Psoas muscle (tissue), 8 donors: Measurements from ENCODE around the gene ERN1. TPM values are rescaled to one million over a fixed set of nuclear protein-coding genes. Genes with fewer than 3 reads are reported as not detected.

Experiments used
- ATAC-seq, 4 donors: fragments of 200-7000 bp; cut with Tn5 transposase; one replicate each; pipeline ENCODE4 v1.9.1; 2020; ENCODE audit warnings: moderate library complexity in 3 of 4, mild to moderate bottlenecking in 2 of 4
- DNase-seq, 2 donors: peaks; one replicate each; pipeline ENCODE4 v3.0.0-alpha.2; 2020
- H3K27ac ChIP-seq: fragments of 200-600 bp; one replicate; pipeline ENCODE4 v1.8.0; 2022
- H3K27me3 ChIP-seq, 3 donors: fragments of 200-600 bp in 1 of 3; one replicate each; pipeline versions ENCODE4 v1.6.1 to v1.8.0; 2013 to 2022; ENCODE audit warnings: low read length in 2 of 3, mild to moderate bottlenecking in 2 of 3, moderate library complexity in 1 of 3; ENCODE audit not compliant: insufficient read depth in 3 of 3
- H3K36me3 ChIP-seq, 2 donors: fragments of 200-600 bp in 1 of 2; one replicate each; pipeline versions ENCODE4 v1.6.1 to v1.8.0; 2013 to 2022; ENCODE audit warnings: low read depth in 1 of 2, mild to moderate bottlenecking in 1 of 2, moderate library complexity in 1 of 2; ENCODE audit not compliant: insufficient read depth in 1 of 2
- H3K4me1 ChIP-seq: fragments of 200-600 bp; one replicate; pipeline ENCODE4 v1.8.0; 2022
- H3K4me3 ChIP-seq: fragments of 200-600 bp; one replicate; pipeline ENCODE4 v1.8.0; 2022; ENCODE audit warnings: mild to moderate bottlenecking
- H3K9me3 ChIP-seq: fragments of 200-600 bp; one replicate; pipeline ENCODE4 v1.8.0; 2022
- WGBS, 3 donors: extraction: QIAGEN DNeasy Blood & Tissue Kit; methylation state at CpG; one replicate each; pipeline versions ENCODE4 v1.1.6 to v1.1.7; 2013; 5-methylcytosine and 5-hydroxymethylcytosine counted together
- intact Hi-C, 2 donors: fragments of 100-400 bp; cut with DNase I; formaldehyde crosslinking; loops; one replicate each; pipeline versions ENCODE4 v1.11.0 to v1.14.2; 2022
- polyA plus RNA-seq, 3 donors: library from polyadenylated mRNA; stranded (reverse); fragments of 200-250 nt; gene quantifications; one replicate each; pipeline ENCODE4 v1.2.3, GENCODE V29; 2013
- total RNA-seq, 4 donors: library from RNA; stranded (reverse); fragmentation: NEBNext Ultra II Directional in 2 of 4; extraction: Animal tissue kit (Norgen Biotek cat#: 25700) in 2 of 4; gene quantifications; one replicate each; pipeline versions ENCODE4 v1.2.1 to v1.2.4, GENCODE V29; 2021 to 2023
- TF ChIP-seq, protein P1 (sequence below): fragments of 200-600 bp; IDR thresholded peaks from one replicate; pipeline ENCODE4 v1.8.0; 2022; ENCODE audit warnings: antibody characterized with exemption
- donor health status: healthy with polysubstance abuse.
- donor health status: DM: no; HTN: no; CAD: no; lungs with moderate emphysema.
- donor health status: Bipolar disorder and iron deficiency.
- donor health status: healthy.
- donor health status: DM: yes; HTN: yes; CAD: no.
- donor health status: DM: no; HTN: no; CAD: no.
- donor health status: DM: no; HTN: no; CAD: no.
- donor health status: DM: yes; HTN: yes; CAD: no.

Gene ERN1
- total and polyA plus RNA-seq, 7 donors: 2.8 to 16.6 (median 10.6) TPM

DNA sequence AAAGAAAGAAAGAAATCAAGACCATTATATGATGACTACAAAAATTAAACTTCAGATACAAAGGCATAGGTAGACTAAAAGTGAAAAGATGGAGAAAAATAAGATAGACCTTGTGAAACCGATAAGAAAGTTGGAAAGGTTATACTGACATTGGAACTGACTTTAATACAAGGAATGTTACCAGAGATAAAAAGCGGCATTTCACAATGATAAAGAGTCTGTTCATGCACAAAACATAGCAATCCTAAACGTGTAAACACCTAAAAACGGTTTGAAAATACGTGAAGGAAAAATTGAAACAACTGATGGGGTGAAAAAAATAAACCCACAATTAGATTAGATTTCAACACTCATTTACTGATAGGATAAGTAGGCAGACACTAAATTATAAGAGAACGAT is 9.6 kb upstream of the ERN1 start:
- no peak overlapping the region for H3K4me3 ChIP-seq
- no peaks in the 10 kb centered on the region for H3K9me3 ChIP-seq
- H3K4me1 ChIP-seq: no peaks in the 10 kb centered on the region
- ATAC-seq (no peak), DNase-seq (no peak)
- H3K27ac ChIP-seq: no peak overlapping the region
- H3K27me3 ChIP-seq: no peaks in the 10 kb centered on the region
- 82 to 89% (median 87%) methylated on average over 6 of the region's 6 CpGs for WGBS, 3 donors
- H3K36me3 ChIP-seq: no peaks in the 10 kb centered on the region
- TF ChIP-seq, protein P1, sequence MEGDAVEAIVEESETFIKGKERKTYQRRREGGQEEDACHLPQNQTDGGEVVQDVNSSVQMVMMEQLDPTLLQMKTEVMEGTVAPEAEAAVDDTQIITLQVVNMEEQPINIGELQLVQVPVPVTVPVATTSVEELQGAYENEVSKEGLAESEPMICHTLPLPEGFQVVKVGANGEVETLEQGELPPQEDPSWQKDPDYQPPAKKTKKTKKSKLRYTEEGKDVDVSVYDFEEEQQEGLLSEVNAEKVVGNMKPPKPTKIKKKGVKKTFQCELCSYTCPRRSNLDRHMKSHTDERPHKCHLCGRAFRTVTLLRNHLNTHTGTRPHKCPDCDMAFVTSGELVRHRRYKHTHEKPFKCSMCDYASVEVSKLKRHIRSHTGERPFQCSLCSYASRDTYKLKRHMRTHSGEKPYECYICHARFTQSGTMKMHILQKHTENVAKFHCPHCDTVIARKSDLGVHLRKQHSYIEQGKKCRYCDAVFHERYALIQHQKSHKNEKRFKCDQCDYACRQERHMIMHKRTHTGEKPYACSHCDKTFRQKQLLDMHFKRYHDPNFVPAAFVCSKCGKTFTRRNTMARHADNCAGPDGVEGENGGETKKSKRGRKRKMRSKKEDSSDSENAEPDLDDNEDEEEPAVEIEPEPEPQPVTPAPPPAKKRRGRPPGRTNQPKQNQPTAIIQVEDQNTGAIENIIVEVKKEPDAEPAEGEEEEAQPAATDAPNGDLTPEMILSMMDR: no peak
- intact Hi-C loops: loop anchor here (5.0 to 10.0 kb wide), 3 partner anchors 75 to 237 kb away; partner anchors contain the start of genes CSHL1 (in 1 of the 2) and GH1 (in 1 of the 2)

DNA sequence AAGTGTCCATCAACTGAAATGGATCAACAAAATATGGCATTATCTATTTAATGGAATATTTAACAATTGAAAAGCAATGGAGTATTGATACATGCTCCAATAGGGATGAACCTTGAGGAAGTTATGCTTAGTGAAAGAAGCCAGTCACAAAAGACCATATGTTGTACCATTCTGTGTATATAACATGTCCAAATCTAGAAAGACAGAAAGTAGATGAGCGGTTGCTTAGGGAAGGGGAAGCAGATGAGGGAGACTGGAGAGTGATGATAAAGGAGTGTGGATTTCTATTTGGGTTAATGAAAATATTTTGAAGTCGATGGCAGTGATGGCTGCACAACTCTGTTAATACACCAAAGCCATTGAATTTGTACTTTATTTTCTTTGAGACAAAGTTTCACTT is 8.5 kb upstream of the ERN1 start:
- Histone ChIP-seq H3K36me3 (no peaks in the 10 kb centered on the region), H3K27ac (no peak overlapping the region), H3K4me1 (no peaks in the 10 kb centered on the region), H3K27me3 (no peaks in the 10 kb centered on the region), H3K4me3 (no peak overlapping the region), H3K9me3 (no peaks in the 10 kb centered on the region)
- WGBS, 3 donors: 81 to 91% (median 88%) methylated on average over 2 of the region's 2 CpGs
- intact Hi-C loops: loop anchor here (5.0 to 10.0 kb wide), 3 partner anchors 74 to 236 kb away; partner anchors contain the start of genes CSHL1 (in 1 of the 2) and GH1 (in 1 of the 2)
- ATAC-seq: no peak
- DNase-seq: no peak
- TF ChIP-seq, protein P1: no peak

- no peak overlapping the region for H3K27ac ChIP-seq
- no peak overlapping the region for H3K4me3 ChIP-seq
- TF ChIP-seq, protein P1: no peak
- no peak for ATAC-seq
- H3K9me3 ChIP-seq: no peaks in the 10 kb centered on the region
- DNase-seq: no peak
- H3K27me3 ChIP-seq: no peaks in the 10 kb centered on the region
- H3K36me3 ChIP-seq: no peaks in the 10 kb centered on the region
- no peaks in the 10 kb centered on the region for H3K4me1 ChIP-seq
- intact Hi-C loops: loop anchor here (5.0 to 10.0 kb wide), 5 partner anchors 70 to 233 kb away; partner anchors contain the start of genes CSHL1 (in 2 of the 2) and GH1 (in 1 of the 2)
- WGBS, 3 donors: 39 to 53% (median 46%) methylated on average over 6 of the region's 6 CpGs
Measured at GRCh38 chr17:64135000-64135399, 5.1 kb upstream of the ERN1 start.

- Histone ChIP-seq H3K9me3 (no peaks in the 10 kb centered on the region), H3K4me3 (no peak overlapping the region), H3K36me3 (no peaks in the 10 kb centered on the region), H3K4me1 (no peaks in the 10 kb centered on the region), H3K27ac (no peak overlapping the region), H3K27me3 (no peaks in the 10 kb centered on the region)
- ATAC-seq (no peak), DNase-seq (no peak)
- WGBS, 3 donors: 90 to 98% (median 93%) methylated on average over 6 of the region's 6 CpGs
- intact Hi-C loops: loop anchor here (5.0 to 10.0 kb wide), 4 partner anchors 70 to 222 kb away; partner anchors contain the start of genes CSHL1 (in 2 of the 2) and GH1 (in 1 of the 2)
- TF ChIP-seq, protein P1: no peak
Measured at GRCh38 chr17:64134216-64134970, 4.4 kb upstream of the ERN1 start.
